AG04449 (cell line): ENCODE measurements around the gene CCNI.
"Not testable (repeated sequence)": the region's sequence is repeated elsewhere in the genome, so short reads cannot be mapped to it uniquely, and the experiment has no call there.

Experiments used
- CTCF ChIA-PET: fragments of 350-600 bp; formaldehyde crosslinking; extraction: SDS; loops from one replicate; lab custom pipeline; 2021; ENCODE audit warnings: antibody characterized with exemption; lab: Yijun Ruan, JAX
- POLR2A ChIA-PET: fragments of 400-600, 350-600 bp; formaldehyde crosslinking; extraction: SDS; loops from one replicate; lab custom pipeline; 2020; ENCODE audit warnings: antibody characterized with exemption, inconsistent platforms; lab: Yijun Ruan, JAX
- DNase-seq: peaks from one replicate; pipeline ENCODE4 v3.0.0-alpha.2; 2010; ENCODE audit warnings: low read depth, low spot score
- H3K4me3 ChIP-seq: 2 replicates; pipeline ENCODE4 v1.5.1; 2011; ENCODE audit warnings: low read depth, mild to moderate bottlenecking, control low read depth, low read length
- CTCF ChIP-seq: IDR thresholded peaks from one replicate; pipeline ENCODE4 v1.5.1; 2011; ENCODE audit warnings: mild to moderate bottlenecking, moderate library complexity, low read length, control low read depth, inconsistent platforms; ENCODE audit not compliant: insufficient read depth; ENCODE audit errors: missing control alignments

The CCNI gene

DNA sequence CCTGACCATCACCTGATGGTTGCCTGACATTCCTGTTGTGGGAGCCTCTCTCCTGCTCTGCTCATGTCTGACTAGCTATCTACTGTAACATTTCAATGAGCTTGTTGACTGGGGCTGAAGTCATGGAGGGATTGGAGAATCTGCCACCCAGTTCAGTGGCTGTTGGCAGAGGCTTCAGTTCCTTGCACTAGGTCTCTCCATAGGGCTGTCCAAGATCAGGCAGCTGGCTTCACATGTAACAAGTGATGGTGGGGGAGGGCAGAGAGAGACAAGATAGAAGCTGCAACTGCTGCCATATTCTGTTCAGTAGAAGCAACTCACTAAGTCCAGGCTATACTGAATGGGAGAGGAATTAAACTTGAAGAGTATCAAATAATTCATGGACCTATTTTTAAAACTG is 14.1 kb upstream of the CCNI start:
- POLR2A ChIA-PET = no interaction called here
- CTCF ChIA-PET = interaction anchor here (2.7 kb wide), 1 partner anchor 114 kb away, joined by 12 read pairs; no protein-coding TSS in a partner anchor
- H3K4me3 ChIP-seq = no peak overlapping the region

GRCh38 chr4:77087027-77087426 is 11.2 kb upstream of the CCNI start:
- DNase-seq, POLR2A ChIA-PET, H3K4me3 ChIP-seq: not testable (repeated sequence)
- CTCF ChIA-PET = interaction anchor here (1.5 kb wide), 1 partner anchor 8 kb away, joined by 3 read pairs; no protein-coding TSS in a partner anchor

More for the DNA sequence above, 14.1 kb upstream of the CCNI start:
- no peak for DNase-seq
- TF ChIP-seq CTCF = no peak

DNA sequence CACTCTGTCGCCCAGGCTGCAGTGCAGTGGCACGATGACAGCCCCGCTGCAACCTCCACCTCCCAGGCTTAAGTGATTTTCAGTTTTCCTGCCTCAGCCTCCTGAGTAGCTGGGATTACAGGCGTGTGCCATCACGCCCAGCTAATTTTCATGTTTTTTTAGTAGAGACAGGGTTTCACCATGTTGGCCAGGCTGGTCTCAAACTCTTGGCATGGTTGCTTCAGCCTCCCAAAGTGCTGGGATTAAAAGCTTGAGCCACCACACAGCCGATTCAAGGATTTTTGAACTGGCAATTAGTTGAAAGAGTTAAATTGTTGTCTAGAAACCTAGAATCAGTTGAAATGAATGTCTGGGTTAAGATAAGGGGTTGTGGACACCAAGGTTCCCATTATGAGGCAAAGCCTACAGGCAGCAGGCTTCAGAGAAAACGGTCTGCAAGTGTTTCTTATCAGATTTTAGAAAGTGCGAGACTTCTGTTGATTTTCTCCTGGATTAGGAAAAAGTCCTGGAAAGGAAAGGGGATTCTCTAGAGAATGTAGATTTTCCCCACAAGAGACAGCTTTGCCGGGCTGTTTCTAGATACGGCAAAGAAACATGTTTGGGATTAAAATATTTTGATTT is 8.3 kb upstream of the CCNI start:
- ChIA-PET CTCF (interaction anchor here (0.6 to 4.9 kb wide), 6 partner anchors 9 to 612 kb away, joined by 3 to 34 read pairs (median 6); no protein-coding TSS in a partner anchor), POLR2A (no interaction called here)
- no peak for TF ChIP-seq CTCF
- no peak overlapping the region for H3K4me3 ChIP-seq
- no peak for DNase-seq

DNA sequence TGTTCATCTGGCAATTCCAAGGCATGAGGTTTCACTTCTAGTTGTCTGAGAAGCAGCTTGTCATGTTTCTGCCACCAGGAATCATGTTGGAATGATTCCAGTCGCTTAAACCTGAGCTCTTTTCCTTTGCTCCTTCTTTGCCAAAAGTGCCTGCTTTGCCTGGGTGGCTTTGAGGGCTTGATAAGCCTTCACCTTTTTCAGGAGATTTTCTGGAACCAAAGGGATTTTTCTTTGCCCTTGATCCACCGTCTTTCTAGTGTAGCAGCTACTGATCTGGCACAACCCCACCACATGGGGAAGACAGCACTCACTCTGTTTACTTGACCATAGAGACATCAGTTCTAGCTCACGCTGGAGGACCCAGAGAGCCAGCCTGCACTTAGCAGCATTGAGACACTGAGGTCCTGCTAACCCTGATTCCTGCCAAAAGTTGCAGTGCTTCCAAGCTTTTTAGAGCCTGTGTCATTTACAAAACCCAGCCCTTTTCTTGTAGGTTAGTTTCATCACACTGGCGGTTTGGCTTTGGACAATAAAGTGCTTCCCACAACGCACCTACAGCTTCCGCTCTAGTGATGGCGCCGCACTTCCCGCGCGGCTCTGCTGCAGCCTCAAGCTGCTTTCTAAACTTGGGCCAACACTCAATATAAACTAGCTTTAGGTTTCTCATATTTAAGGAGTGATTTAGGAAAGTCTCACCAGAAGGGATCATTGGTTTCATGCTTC is 7.3 kb upstream of the CCNI start:
- CTCF ChIA-PET = interaction anchor here (0.7 to 4.9 kb wide), 5 partner anchors 8 to 611 kb away, joined by 3 to 34 read pairs (median 8); no protein-coding TSS in a partner anchor

DNA sequence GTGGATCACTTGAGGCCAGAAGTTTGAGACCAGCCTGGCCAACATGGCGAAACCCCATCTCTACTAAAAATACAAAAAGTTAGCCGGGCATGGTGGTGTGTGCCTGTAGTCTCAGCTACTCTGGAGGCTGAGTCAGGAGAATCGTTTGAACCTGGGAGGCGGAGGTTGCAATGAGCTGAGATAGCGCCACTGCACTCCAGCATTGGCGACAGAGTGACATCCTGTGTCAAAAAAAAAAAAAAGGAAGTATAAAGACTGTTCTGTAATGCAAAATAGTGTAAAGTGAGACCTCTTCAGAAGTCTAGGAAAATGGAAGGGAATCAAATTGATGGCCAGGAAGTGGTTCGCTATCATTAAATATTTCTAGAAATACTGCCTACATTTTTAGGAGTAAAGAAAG is 5.0 kb upstream of the CCNI start:
- POLR2A ChIA-PET, DNase-seq, H3K4me3 ChIP-seq: not testable (repeated sequence)
- CTCF ChIA-PET = interaction anchor here (3.4 kb wide), 1 partner anchor 15 kb away, joined by 21 read pairs; no protein-coding TSS in a partner anchor

More for the DNA sequence above, 7.3 kb upstream of the CCNI start:
- H3K4me3 ChIP-seq = no peak overlapping the region
- no peak for DNase-seq
- TF ChIP-seq CTCF = no peak
- POLR2A ChIA-PET = no interaction called here

GRCh38 chr4:77079281-77079680 is 3.5 kb upstream of the CCNI start:
- ChIA-PET CTCF (interaction anchor here (0.8 to 3.4 kb wide), 3 partner anchors 8 to 124 kb away, joined by 3 to 21 read pairs (median 10); no protein-coding TSS in a partner anchor), POLR2A (no interaction called here)
- no peak overlapping the region for H3K4me3 ChIP-seq
- TF ChIP-seq CTCF = no peak
- no peak for DNase-seq

DNA sequence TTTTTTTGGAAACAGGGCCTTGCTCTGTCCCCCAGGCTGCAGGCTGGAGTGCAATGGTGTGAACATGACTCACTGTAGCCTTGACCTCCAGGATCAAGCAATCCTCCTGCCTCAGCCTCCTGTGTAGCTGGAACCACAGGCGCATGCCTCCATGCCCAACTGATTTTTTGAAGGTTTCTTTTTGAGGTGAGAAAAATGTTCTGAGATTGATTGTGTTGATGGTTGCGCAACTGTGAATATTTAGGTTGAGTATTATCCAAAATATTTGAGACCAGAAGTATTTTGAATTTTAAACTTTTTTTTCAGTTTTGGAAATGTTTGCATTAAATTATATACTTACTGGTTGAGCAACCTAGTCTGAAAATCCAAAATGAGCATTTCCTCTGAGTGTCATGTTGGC is 2.6 kb upstream of the CCNI start:
- ChIA-PET POLR2A (no interaction called here), CTCF (interaction anchor here (0.8 to 3.4 kb wide), 3 partner anchors 9 to 125 kb away, joined by 3 to 21 read pairs (median 10); no protein-coding TSS in a partner anchor)
- no peak for DNase-seq
- no peak for TF ChIP-seq CTCF
- no peak overlapping the region for H3K4me3 ChIP-seq
